GM19240 (cell line): Measurements from ENCODE around the gene DISP1.
"Not testable (repeated sequence)": the region's sequence is repeated elsewhere in the genome, so short reads cannot be mapped to it uniquely, and the experiment has no call there.

Source experiments
- DNase-seq: peaks from one replicate; pipeline ENCODE4 v3.0.0; 2011; ENCODE audit warnings: low spot score; ENCODE audit not compliant: insufficient read length

Gene DISP1

GRCh38 chr1:222792744-222793143, 22.1 kb upstream of the DISP1 start:
- DNase-seq: no peak

DNA sequence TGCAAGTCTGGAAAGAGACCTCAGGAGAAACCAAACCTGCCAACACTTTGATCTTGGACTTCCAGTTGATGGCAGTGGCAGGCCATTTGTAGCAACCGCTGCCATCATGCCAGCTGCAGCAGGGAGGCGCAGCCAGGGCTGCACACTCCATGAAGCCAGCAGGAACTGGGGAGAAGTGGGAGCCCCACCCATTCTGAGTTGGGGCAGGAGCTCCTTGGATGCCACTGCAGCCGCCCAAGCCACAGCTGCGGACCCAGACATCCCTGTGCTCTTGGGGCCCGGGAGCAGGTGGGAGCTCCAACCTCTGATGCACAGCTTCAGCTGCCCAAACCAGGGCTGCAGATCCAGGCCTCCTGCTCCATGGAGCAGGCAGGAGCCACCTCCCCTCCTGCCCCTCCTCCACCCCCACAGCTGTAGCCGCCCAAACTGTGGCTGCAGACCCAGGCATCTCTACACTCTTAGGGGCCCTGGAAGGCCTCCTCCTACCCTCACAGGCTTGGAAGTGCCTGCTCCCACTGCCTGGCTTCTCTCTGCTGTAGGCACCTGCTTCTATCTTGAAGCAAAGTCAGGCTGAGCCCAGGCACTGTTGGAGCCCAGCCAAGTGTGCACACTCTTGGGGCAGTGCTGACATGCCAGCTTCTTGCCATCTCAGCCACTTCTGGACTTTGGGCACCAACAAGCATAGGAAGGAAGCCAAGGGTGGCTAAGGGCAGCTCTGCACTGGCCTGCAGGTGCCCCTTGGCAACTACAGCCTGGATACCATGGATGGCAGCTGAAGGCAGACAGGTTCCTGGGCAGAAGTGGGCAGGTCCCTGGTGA, 20.0 kb upstream of the DISP1 start:
- DNase-seq: no peak

- no peak for DNase-seq
Measured at GRCh38 chr1:222798116-222798515, 16.7 kb upstream of the DISP1 start.

- DNase-seq: no peak
Measured at GRCh38 chr1:222798975-222799374, 15.9 kb upstream of the DISP1 start.

DNA sequence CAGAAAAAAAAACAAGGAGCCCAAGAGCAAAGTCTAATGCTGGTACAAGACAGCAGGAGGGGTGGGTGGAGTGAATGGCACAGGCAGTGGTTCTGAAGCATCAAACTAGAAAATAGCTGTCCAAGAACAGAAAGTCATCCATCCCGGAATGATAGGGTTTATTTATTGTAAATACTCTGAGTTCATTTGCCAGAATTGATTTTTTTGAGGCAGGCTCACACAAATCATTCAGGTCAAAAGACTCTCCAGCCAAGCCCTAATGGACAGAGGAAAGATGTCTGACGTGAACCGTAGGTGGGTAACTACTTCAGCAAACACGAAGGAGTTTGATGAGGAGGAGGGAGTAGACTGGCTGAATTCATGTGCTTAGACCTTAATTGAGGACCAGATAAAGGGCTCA, 13.8 kb upstream of the DISP1 start:
- no peak for DNase-seq

- DNase-seq: no peak
Measured at GRCh38 chr1:222811671-222812070, 3.2 kb upstream of the DISP1 start.

GRCh38 chr1:222813866-222814535, 838 bp upstream of the DISP1 start:
- DNase-seq: no peak

DNA sequence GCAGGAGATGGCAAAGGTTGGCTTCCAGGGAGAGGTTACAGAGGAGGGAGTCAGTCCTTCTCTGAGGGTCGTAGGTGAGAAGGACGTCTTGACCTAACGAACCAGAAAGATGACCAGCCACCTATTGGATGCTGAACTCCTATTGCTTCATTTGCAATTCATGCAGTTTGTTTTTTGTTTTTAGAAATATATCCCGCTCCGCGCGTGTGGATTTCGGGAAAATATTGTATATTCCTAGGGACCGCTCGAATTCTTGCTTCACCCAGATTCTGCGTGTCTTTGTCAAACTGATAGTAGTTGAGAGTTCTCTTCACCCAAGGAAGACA, 564 bp downstream of the DISP1 start:
- DNase-seq: no peak

- no peak for DNase-seq
Measured at GRCh38 chr1:222817529-222817928, 2.7 kb downstream of the DISP1 start.

- DNase-seq: no peak
Measured at GRCh38 chr1:222818171-222818570, 3.3 kb downstream of the DISP1 start.

- no peak for DNase-seq
Measured at GRCh38 chr1:222820171-222820712, 5.4 kb downstream of the DISP1 start.

- no peak for DNase-seq
Measured at GRCh38 chr1:222821239-222821638, 6.4 kb downstream of the DISP1 start.

GRCh38 chr1:222823695-222824094, 8.9 kb downstream of the DISP1 start:
- no peak for DNase-seq

DNA sequence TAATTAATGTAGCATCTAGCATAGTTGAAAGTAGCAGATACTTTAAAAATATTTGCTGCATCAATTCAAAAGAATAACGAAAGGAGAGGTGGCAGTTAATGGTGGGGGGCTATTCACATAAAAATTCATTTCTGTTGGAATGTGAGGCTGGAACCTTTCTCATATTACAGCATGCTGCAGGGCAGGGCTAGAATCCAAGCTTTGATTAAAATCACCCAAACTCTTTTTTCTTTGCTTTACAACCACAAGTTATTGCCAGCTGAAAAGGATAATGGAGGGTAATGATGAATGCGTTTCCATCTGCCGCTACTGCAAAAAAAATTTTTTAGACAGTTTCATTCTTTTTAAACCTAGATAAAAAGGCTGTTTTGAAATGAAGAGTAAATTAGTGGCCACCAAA, 9.8 kb downstream of the DISP1 start:
- no peak for DNase-seq

DNA sequence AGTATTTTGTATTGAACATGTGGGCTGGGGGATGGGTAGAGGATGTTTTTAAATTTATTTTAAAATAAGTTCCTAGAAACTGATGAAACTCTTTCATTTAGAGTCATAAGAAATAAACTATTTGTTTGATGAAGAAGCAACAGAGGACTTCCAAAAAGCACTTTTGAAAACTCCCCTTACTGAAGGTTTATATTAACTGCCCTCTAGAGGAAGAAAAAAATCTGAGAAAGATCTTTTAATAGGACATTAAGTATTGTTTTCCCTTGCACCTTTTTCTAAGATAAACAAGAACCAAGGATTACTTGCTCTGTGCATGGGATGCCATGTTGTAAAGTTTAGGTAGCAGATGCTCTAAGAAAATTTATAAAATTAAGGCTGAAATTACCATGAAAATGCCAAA, 14.1 kb downstream of the DISP1 start:
- DNase-seq: no peak

DNA sequence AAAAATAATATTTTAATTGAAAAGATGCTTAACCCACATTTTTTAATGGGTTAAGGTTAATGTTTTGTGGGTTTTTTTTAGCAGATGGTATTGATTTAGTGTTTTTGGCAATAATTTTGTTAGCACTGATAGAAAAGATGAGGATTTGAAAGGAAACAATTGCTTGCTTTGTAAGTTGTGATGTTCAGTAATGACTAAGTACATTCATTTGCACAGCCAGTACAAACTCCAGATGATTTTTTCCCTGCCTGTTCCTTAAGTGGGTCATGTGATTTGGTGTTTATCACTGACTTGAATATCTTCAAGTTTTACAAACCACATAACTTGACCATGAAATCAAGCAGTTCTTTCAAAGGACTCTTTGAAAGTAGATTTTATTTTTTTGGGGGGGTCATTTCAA, 15.0 kb downstream of the DISP1 start:
- DNase-seq: no peak

DNA sequence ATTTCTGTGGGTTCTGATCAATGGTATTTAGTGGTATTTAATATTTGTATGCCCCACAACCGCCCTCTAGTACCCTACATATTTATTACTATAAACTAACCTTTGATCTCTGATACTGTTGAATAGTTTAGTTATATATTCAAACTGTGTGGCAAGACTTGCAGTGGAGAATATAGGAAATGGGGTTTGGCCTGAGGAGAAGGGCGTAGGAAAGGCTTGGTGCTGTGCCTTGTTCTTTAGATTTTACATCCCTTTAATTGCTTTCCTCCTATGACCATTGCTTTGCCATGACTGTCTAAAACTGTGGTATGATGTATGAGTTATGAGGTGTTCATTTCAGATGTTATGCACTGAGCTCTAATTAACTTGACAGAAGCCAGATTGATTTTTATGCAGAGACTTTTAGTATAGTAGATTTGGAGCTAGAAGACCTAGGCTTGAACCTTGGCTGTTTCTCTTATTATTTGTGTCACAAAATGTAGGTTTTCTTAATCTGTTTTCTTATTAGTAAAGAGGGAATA, 18.6 kb downstream of the DISP1 start:
- DNase-seq: no peak

DNA sequence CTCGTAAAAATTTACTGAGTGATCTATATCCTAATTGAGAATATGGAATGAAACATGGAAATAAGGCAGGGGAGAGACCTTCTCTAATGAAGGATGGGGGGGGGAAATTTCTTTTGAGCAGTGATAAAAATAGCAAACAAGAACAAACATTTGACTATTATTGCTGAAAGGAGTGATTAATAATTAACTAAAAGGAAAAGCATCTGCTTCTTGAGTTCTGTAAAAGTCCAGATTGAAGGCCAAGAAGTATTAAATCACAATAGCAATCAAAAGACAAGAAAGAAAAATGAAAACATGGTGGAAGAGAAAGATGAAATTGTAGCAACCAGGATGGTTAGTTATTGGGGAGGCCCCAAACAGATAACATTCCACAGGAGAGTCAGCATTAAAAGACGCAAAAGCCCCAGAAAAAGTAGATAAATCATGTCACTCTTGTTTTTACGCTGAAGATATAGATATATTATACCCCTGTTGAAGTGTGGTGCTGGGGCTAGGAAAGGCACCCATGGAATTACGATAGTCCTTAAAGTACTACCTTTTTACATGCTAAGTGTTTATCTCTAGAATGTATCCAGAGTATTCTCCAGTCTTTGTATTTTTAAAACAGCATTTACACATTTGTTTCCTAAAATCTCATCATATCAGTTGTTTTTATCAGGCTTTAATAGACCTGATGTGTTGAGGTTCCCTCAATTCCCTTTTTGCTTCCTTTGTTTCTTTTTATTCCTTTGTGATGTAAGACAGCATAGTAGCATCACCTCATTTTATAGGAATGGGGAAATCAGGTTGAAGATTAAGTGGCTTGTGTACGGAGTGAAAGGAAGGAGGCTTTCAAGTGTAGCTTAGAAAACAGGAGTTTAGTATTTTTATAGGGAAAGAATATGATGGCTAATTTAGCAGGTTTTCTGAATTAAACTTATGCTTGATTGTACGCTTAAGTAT, 28.9 kb downstream of the DISP1 start:
- no peak for DNase-seq

DNA sequence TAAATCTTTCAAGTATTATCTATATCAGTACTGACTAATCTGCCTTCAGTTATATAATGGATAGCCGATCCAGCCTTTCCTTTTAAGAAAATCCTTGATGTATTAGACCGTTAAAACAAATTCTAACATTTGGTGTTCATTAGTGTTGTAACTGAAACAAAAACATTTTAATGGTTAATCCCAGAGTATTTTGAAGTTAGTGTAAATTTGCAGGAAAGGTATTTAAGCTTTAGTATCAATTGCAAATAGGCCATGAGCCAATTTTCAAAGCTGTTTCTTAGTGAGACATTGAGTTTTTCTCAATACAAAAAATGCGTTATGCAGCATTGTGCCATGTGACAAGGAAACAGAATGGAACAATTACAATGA, 29.6 kb downstream of the DISP1 start:
- DNase-seq: no peak

DNA sequence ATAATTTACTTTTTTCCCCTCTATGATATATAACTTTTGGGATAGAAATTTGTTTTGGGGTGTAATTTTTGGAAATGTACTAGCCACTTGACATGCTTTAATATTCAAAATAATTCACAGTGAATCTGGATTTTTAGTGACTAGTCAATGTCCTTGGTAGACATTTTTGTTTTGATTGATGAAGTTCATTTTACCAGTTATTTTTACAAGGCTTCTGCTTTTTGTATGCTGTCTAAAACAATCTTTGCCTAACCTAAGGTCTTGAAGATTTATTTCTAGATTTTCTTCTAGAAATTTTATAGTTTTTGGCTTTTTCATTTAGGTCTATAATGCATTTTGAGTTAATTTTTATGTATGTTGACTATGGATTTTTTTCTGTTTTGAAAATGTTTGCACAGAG, 30.9 kb downstream of the DISP1 start:
- no peak for DNase-seq

GRCh38 chr1:222850550-222850949, 35.7 kb downstream of the DISP1 start:
- DNase-seq: not testable (repeated sequence)

- no peak for DNase-seq
Measured at GRCh38 chr1:222852326-222852725, 37.5 kb downstream of the DISP1 start.
